Breast epithelium (tissue), 4 donors: Measurements from ENCODE around the gene JSRP1. TPM values are rescaled to one million over a fixed set of nuclear protein-coding genes. Genes with fewer than 3 reads are reported as not detected.

ENCODE experiments used
- DNase-seq, 2 donors: peaks; one replicate each; pipeline ENCODE4 v3.0.0-alpha.2; 2019; ENCODE audit warnings: low spot score in 2 of 2
- H3K27ac ChIP-seq, 2 donors: fragments of 200-600 bp; sonication (generic) in 1 of 2; one replicate each; pipeline ENCODE4 v1.5.1; 2016 to 2019; ENCODE audit warnings: mild to moderate bottlenecking in 1 of 2
- H3K27me3 ChIP-seq, 2 donors: fragments of 200-600 bp; sonication (generic) in 1 of 2; one replicate each; pipeline versions ENCODE4 v1.5.1 to v1.6.0; 2017 to 2019; ENCODE audit warnings: control low read depth in 1 of 2, mild to moderate bottlenecking in 1 of 2
- H3K36me3 ChIP-seq: fragments of 200-600 bp; one replicate; pipeline ENCODE4 v1.5.1; 2019
- H3K4me1 ChIP-seq, 2 donors: fragments of 200-600 bp; sonication (generic); one replicate each; pipeline ENCODE4 v1.5.1; 2016 to 2019; ENCODE audit warnings: control low read depth in 1 of 2
- H3K4me3 ChIP-seq, 3 donors: fragments of 200-600 bp; sonication (generic); 1 replicate in 2 of 3; 2 replicates in 1 of 3; pipeline ENCODE4 v1.5.1; 2016 to 2019; ENCODE audit warnings: mild to moderate bottlenecking in 3 of 3, moderate library complexity in 2 of 3
- H3K9me3 ChIP-seq, 2 donors: fragments of 200-600 bp; sonication (generic) in 1 of 2; one replicate each; pipeline ENCODE4 v1.5.1; 2016 to 2019; ENCODE audit warnings: control low read depth in 1 of 2
- POLR2A ChIP-seq: fragments of 450-650 bp; IDR thresholded peaks from one replicate; pipeline ENCODE4 v1.6.1; 2016; ENCODE audit warnings: antibody characterized with exemption, mild to moderate bottlenecking, moderate library complexity
- POLR2AphosphoS5 ChIP-seq, 3 donors: sonication (generic); formaldehyde crosslinking; IDR thresholded peaks; one replicate each; pipeline ENCODE4 v1.6.1; 2017; ENCODE audit warnings: antibody characterized with exemption in 3 of 3
- intact Hi-C: fragments of 100-400 bp; cut with DNase I; formaldehyde crosslinking; loops from one replicate; pipeline ENCODE4 v1.15.1; 2023; ENCODE audit warnings: low total_unique reads
- total RNA-seq, 3 donors: library from RNA; depleted of rRNA; stranded (reverse); fragments of >200 nt; gene quantifications; one replicate each; pipeline ENCODE4 v1.1.0, GENCODE V29; 2016
- TF ChIP-seq, protein P1 (sequence below), 3 donors: fragments of 450-650 bp; IDR thresholded peaks; one replicate each; pipeline ENCODE4 v1.5.1; 2016 to 2017; ENCODE audit warnings: antibody characterized with exemption in 3 of 3, mild to moderate bottlenecking in 3 of 3, moderate library complexity in 3 of 3

Gene JSRP1
- total RNA-seq, 3 donors from 2014 or later, result 1.0 to 2.3 TPM; not detected in 1

DNA sequence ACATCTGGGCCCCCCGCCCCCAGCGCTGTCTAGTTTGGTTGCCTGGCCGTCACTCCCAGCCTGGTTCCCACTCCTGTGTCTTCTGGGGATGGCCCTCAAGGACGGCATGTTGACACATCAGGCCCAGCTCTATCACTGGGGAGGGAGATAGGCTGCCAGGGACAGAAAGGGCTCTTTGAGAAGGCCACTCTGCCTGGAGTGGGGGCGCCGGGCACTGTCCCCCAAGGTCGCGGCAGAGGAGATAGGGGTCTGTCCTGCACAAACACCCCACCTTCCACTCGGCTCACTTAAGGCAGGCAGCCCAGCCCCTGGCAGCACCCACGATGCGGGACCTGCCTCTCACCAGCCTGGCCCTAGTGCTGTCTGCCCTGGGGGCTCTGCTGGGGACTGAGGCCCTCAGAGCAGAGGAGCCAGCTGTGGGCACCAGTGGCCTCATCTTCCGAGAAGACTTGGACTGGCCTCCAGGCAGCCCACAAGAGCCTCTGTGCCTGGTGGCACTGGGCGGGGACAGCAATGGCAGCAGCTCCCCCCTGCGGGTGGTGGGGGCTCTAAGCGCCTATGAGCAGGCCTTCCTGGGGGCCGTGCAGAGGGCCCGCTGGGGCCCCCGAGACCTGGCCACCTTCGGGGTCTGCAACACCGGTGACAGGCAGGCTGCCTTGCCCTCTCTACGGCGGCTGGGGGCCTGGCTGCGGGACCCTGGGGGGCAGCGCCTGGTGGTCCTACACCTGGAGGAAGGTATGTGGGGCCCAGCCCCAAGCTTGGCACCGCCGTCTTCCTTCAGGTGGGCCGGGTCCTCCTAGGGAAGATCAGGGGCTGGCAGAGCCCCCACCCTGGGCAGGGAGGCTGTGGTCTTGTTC lies 7.0 kb downstream of the JSRP1 start, which contains the start of gene AMH:
AMH (plus strand) TSS at position 314 of the 857 bp plus-strand sequence; CDS start at position 324, 10 bp downstream.
- H3K9me3 ChIP-seq, result no peaks in the 10 kb centered on the region
- peaks cover 21% of the 10 kb centered on the region for H3K36me3 ChIP-seq
- peaks cover 6 to 13% of the 10 kb centered on the region in 2 donors for H3K4me1 ChIP-seq
- no peak for DNase-seq
- TF ChIP-seq, protein P1, sequence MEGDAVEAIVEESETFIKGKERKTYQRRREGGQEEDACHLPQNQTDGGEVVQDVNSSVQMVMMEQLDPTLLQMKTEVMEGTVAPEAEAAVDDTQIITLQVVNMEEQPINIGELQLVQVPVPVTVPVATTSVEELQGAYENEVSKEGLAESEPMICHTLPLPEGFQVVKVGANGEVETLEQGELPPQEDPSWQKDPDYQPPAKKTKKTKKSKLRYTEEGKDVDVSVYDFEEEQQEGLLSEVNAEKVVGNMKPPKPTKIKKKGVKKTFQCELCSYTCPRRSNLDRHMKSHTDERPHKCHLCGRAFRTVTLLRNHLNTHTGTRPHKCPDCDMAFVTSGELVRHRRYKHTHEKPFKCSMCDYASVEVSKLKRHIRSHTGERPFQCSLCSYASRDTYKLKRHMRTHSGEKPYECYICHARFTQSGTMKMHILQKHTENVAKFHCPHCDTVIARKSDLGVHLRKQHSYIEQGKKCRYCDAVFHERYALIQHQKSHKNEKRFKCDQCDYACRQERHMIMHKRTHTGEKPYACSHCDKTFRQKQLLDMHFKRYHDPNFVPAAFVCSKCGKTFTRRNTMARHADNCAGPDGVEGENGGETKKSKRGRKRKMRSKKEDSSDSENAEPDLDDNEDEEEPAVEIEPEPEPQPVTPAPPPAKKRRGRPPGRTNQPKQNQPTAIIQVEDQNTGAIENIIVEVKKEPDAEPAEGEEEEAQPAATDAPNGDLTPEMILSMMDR (IDR thresholded peaks at IDR 0.05), result no peak
- TF ChIP-seq POLR2A (no peak), POLR2AphosphoS5 (IDR thresholded peaks at IDR 0.05) (no peak)
- intact Hi-C loops, result loop anchor here (5.0 kb wide), 1 partner anchor 583 kb away; no protein-coding TSS in a partner anchor
- no peak within 1 kb of the TSS for H3K27ac ChIP-seq
- peak within 1 kb of the TSS in 1 of 3 donors; percentile 5 for H3K4me3 ChIP-seq
- peaks cover 22 to 48% of the 10 kb centered on the region in 2 donors for H3K27me3 ChIP-seq

DNA sequence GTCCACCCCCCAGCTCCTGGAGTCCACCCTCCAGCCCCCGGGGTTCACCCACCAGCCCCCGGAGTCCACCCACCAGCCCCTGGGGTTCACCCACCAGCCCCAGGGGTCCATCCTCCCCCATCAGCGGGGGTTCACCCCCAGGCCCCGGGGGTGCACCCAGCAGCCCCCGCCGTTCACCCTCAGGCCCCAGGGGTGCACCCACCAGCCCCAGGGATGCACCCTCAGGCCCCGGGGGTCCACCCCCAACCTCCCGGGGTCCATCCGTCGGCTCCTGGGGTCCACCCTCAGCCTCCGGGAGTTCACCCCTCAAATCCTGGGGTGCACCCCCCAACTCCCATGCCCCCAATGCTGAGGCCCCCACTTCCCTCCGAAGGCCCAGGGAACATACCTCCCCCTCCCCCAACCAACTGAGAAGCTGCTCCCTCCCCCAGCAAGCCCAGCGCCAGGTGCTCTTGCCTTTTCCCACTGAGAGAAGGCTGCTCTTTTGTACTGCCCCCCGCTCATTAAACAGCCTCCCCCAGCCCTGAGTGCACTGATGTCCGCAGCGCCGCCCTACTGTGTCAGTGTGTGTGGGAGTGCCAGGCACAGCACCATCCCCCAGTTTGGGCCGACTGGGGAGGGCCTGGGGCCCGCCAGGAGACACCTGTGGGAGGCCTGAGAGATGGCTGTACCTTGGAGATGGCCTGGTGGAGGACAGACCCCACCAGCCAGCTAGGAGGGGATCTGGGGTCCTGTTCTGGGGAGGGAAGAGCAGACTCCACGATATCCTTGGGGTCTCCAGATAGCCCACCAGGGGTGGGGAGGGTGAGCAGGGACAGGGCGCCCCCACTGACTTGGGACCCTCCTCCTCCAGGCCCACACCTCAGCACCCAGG lies 7.8 kb downstream of the JSRP1 start:
- peaks cover 27% of the 10 kb centered on the region for H3K36me3 ChIP-seq
- H3K9me3 ChIP-seq, result no peaks in the 10 kb centered on the region
- H3K4me1 ChIP-seq, result peaks cover 6 to 13% of the 10 kb centered on the region in 2 donors
- intact Hi-C loops, result loop anchor here (5.0 kb wide), 1 partner anchor 584 kb away; no protein-coding TSS in a partner anchor
- no peak overlapping the region for H3K4me3 ChIP-seq
- no peak overlapping the region for H3K27ac ChIP-seq
- TF ChIP-seq POLR2A, result no peak
- no peak for TF ChIP-seq POLR2AphosphoS5 (IDR thresholded peaks at IDR 0.05)
- TF ChIP-seq, protein P1 (IDR thresholded peaks at IDR 0.05), result no peak
- DNase-seq, result no peak
- peaks cover 18 to 43% of the 10 kb centered on the region in 2 donors for H3K27me3 ChIP-seq

DNA sequence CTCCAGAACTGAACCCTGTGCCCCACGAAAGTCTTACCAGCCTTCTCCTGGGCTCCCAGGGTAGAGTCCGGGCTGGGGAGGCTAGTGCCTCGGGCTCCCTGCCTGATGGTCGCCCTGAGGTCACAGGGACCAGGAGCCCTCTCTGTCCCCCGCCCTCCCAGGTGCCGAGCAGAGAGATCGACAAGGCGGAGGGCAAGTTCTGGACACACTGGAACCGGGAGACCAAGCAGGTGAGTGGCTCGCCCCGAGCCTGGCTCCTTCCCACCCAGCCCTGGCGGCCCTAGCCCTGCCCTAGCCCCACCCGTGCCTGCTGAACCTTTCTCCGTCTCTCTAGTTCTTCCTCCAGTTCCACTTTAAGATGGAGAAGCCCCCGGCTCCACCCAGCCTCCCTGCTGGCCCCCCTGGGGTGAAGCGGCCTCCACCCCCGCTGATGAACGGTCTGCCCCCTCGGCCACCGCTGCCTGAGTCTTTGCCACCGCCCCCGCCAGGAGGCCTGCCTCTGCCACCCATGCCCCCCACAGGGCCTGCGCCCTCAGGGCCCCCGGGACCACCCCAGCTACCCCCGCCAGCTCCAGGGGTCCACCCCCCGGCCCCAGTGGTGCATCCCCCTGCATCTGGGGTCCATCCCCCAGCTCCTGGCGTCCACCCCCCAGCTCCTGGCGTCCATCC lies 8.7 kb downstream of the JSRP1 start:
- intact Hi-C loops, result loop anchor here (5.0 kb wide), 1 partner anchor 585 kb away; no protein-coding TSS in a partner anchor
- peaks cover 6 to 13% of the 10 kb centered on the region in 2 donors for H3K4me1 ChIP-seq
- TF ChIP-seq POLR2AphosphoS5 (IDR thresholded peaks at IDR 0.05) (no peak), POLR2A (no peak)
- TF ChIP-seq, protein P1 (IDR thresholded peaks at IDR 0.05), result no peak

DNA sequence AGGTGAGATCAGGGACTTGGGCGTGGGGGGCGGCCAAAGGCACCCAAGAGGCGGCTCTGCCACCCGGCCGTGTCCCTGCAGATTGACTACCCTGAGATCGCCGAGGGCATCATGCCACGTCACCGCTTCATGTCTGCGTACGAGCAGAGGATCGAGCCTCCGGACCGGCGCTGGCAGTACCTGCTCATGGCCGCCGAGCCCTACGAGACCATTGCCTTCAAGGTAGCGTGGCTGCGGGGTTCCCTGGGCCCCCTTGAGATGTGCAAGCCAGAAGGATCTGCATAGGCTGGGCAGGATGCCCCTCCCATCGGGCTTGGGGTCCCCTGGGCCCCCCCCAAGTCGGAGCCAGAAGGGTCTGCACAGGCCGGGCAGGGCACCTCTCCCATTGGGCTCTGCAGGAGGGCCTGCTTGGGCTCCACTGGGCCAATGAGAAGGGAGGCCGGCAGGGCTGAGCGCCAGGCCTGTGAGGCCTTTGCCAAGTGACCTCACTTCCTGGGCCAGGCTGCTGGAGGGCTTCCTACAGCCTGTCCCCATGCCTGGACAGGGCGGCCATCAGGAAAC lies 9.3 kb downstream of the JSRP1 start:
- Histone ChIP-seq H3K4me1 (peaks cover 6 to 17% of the 10 kb centered on the region in 2 donors), H3K27ac (no peak overlapping the region), H3K9me3 (no peaks in the 10 kb centered on the region), H3K4me3 (no peak overlapping the region), H3K36me3 (peaks cover 27% of the 10 kb centered on the region), H3K27me3 (peaks cover 3 to 28% of the 10 kb centered on the region in 2 donors)
- intact Hi-C loops, result loop anchor here (5.0 kb wide), 1 partner anchor 585 kb away; no protein-coding TSS in a partner anchor
- TF ChIP-seq, protein P1 (IDR thresholded peaks at IDR 0.05), result no peak
- TF ChIP-seq POLR2A, result no peak
- TF ChIP-seq POLR2AphosphoS5 (IDR thresholded peaks at IDR 0.05), result no peak
- DNase-seq, result no peak

More for the DNA sequence above, 8.7 kb downstream of the JSRP1 start:
- DNase-seq, result no peak
- Histone ChIP-seq H3K27ac (no peak overlapping the region), H3K9me3 (no peaks in the 10 kb centered on the region), H3K36me3 (peaks cover 27% of the 10 kb centered on the region), H3K27me3 (peaks cover 10 to 35% of the 10 kb centered on the region in 2 donors), H3K4me3 (no peak overlapping the region)
